Activated CD8-positive, alpha-beta memory T cell treated with anti-CD3 and anti-CD28 coated beads for 48 hours (primary cell): Measurements from ENCODE around the gene GARNL3.

Source experiments
- DNase-seq, 3 experiments: peaks; one replicate each; pipeline ENCODE4 v3.0.0-alpha.2; 2020; ENCODE audit warnings: low read depth in 2 of 3, low spot score in 2 of 3

GARNL3 gene

GRCh38 chr9:127309715-127310114 is 45.1 kb downstream of the GARNL3 start:
- DNase-seq, result no peak

GRCh38 chr9:127311239-127311741 is 46.7 kb downstream of the GARNL3 start:
- no peak for DNase-seq

- DNase-seq, result no peak
Measured at GRCh38 chr9:127313042-127313560, 48.5 kb downstream of the GARNL3 start.

GRCh38 chr9:127314911-127315310 is 50.3 kb downstream of the GARNL3 start:
- no peak for DNase-seq

GRCh38 chr9:127316586-127317323 is 52.2 kb downstream of the GARNL3 start:
- no peak for DNase-seq

GRCh38 chr9:127318651-127319167 is 54.1 kb downstream of the GARNL3 start:
- no peak for DNase-seq

- no peak for DNase-seq
Measured at GRCh38 chr9:127319366-127320114, 55.0 kb downstream of the GARNL3 start.

- no peak for DNase-seq
Measured at GRCh38 chr9:127320115-127320378, 55.5 kb downstream of the GARNL3 start.

GRCh38 chr9:127323393-127323792 is 58.8 kb downstream of the GARNL3 start:
- no peak for DNase-seq

- no peak for DNase-seq
Measured at GRCh38 chr9:127330501-127330900, 65.9 kb downstream of the GARNL3 start.

- DNase-seq, result no peak
Measured at GRCh38 chr9:127333221-127334064, 68.9 kb downstream of the GARNL3 start.

GRCh38 chr9:127334725-127335124 is 70.2 kb downstream of the GARNL3 start:
- no peak for DNase-seq

- DNase-seq, result no peak
Measured at GRCh38 chr9:127336086-127336485, 71.5 kb downstream of the GARNL3 start.

GRCh38 chr9:127336506-127337352 is 72.2 kb downstream of the GARNL3 start:
- DNase-seq, result no peak

GRCh38 chr9:127340721-127341120 is 76.1 kb downstream of the GARNL3 start:
- no peak for DNase-seq

- DNase-seq, result no peak
Measured at GRCh38 chr9:127341152-127341551, 76.6 kb downstream of the GARNL3 start.

- no peak for DNase-seq
Measured at GRCh38 chr9:127344368-127345000, 79.9 kb downstream of the GARNL3 start.

GRCh38 chr9:127345566-127345965 is 81.0 kb downstream of the GARNL3 start:
- no peak for DNase-seq

- no peak for DNase-seq
Measured at GRCh38 chr9:127346584-127346983, 82.0 kb downstream of the GARNL3 start.
